Mesendoderm (in vitro differentiated cells): ENCODE measurements around the gene ELP5.

Experiments used
- DNase-seq: peaks from one replicate; pipeline ENCODE4 v3.0.0; 2013
- H2AK5ac ChIP-seq: 2 replicates; pipeline ENCODE4 v1.6.1; 2013; ENCODE audit warnings: low read length, inconsistent platforms
- H2BK120ac ChIP-seq: 2 replicates; pipeline ENCODE4 v1.6.1; 2013; ENCODE audit warnings: low read depth, mild to moderate bottlenecking, low read length, moderate library complexity, mixed read lengths
- H2BK15ac ChIP-seq: replicated peaks from 2 replicates; pipeline ENCODE4 v1.6.1; 2013; ENCODE audit warnings: low read depth, mild to moderate bottlenecking, moderate library complexity
- H2BK5ac ChIP-seq: 2 replicates; pipeline ENCODE4 v1.6.1; 2013; ENCODE audit warnings: low read length, inconsistent platforms
- H3K18ac ChIP-seq: 2 replicates; pipeline ENCODE4 v1.6.1; 2013; ENCODE audit warnings: mild to moderate bottlenecking, low read length, mixed read lengths
- H3K23ac ChIP-seq: one replicate; pipeline ENCODE4 v1.6.1; 2013; ENCODE audit warnings: low read length
- H3K27ac ChIP-seq: 2 replicates; pipeline ENCODE4 v1.5.1; 2013; ENCODE audit warnings: low read depth, mild to moderate bottlenecking, inconsistent platforms, low read length, moderate library complexity
- H3K27me3 ChIP-seq: 2 replicates; pipeline ENCODE4 v1.6.1; 2013; ENCODE audit warnings: low read length, control low read depth, mild to moderate bottlenecking, inconsistent platforms; ENCODE audit not compliant: insufficient read depth, poor library complexity
- H3K36me3 ChIP-seq: 2 replicates; pipeline ENCODE4 v1.6.1; 2013; ENCODE audit warnings: low read length, inconsistent platforms; ENCODE audit not compliant: control insufficient read depth, insufficient read depth
- H3K4ac ChIP-seq: one replicate; pipeline ENCODE4 v1.6.1; 2013; ENCODE audit warnings: low read depth, mild to moderate bottlenecking, low read length, moderate library complexity
- H3K4me1 ChIP-seq: 2 replicates; pipeline ENCODE4 v1.6.1; 2013; ENCODE audit warnings: low read depth, low read length, inconsistent platforms; ENCODE audit not compliant: control insufficient read depth
- H3K4me2 ChIP-seq: 2 replicates; pipeline ENCODE4 v1.6.1; 2013; ENCODE audit warnings: low read length
- H3K4me3 ChIP-seq: 2 replicates; pipeline ENCODE4 v1.5.1; 2013; ENCODE audit warnings: mild to moderate bottlenecking, low read length
- H3K56ac ChIP-seq: one replicate; pipeline ENCODE4 v1.6.1; 2013; ENCODE audit warnings: low read length
- H3K79me1 ChIP-seq: 2 replicates; pipeline ENCODE4 v1.6.1; 2013; ENCODE audit warnings: low read length, inconsistent platforms
- H3K79me2 ChIP-seq: 2 replicates; pipeline ENCODE4 v1.6.1; 2013; ENCODE audit warnings: mild to moderate bottlenecking, low read length; ENCODE audit not compliant: control insufficient read depth, insufficient read depth
- H3K9ac ChIP-seq: 2 replicates; pipeline ENCODE4 v1.6.1; 2013; ENCODE audit warnings: low read length, inconsistent platforms
- H4K5ac ChIP-seq: one replicate; pipeline ENCODE4 v1.6.1; 2013; ENCODE audit warnings: low read length
- H4K8ac ChIP-seq: one replicate; pipeline ENCODE4 v1.6.1; 2013; ENCODE audit warnings: low read depth, mild to moderate bottlenecking, control low read depth, low read length, moderate library complexity
- WGBS: extraction: QIAGEN DNeasy Blood & Tissue Kit; methylation state at CpG from one replicate; pipeline ENCODE4 v1.1.7; 2013; ENCODE audit warnings: low lambda C conversion rate, missing lambda C conversion rate; ENCODE audit not compliant: insufficient coverage; ENCODE audit errors: extremely low coverage; 5-methylcytosine and 5-hydroxymethylcytosine counted together

Gene ELP5

GRCh38 chr17:7285679-7286078, 33.7 kb downstream of the ELP5 start:
- H3K18ac ChIP-seq = no peak overlapping the region
- no peaks in the 10 kb centered on the region for H3K4me1 ChIP-seq
- H3K9ac ChIP-seq = no peak overlapping the region
- no peak overlapping the region for H3K27ac ChIP-seq
- no peak overlapping the region for H3K56ac ChIP-seq
- no CpG with 5 or more reads among the region's 12 CpGs for WGBS
- H3K23ac ChIP-seq = no peak overlapping the region
- no peak overlapping the region for H3K4me2 ChIP-seq
- no peaks in the 10 kb centered on the region for H3K79me1 ChIP-seq
- no peak for DNase-seq
- H3K36me3 ChIP-seq = no peaks in the 10 kb centered on the region
- H2BK120ac ChIP-seq = no peak overlapping the region
- no peak overlapping the region for H3K4ac ChIP-seq
- H3K27me3 ChIP-seq = no peaks in the 10 kb centered on the region
- no peak overlapping the region for H4K5ac ChIP-seq
- H2BK15ac ChIP-seq = no peak overlapping the region
- no peaks in the 10 kb centered on the region for H3K79me2 ChIP-seq
- no peak overlapping the region for H3K4me3 ChIP-seq
- H2AK5ac ChIP-seq = no peak overlapping the region
- no peak overlapping the region for H2BK5ac ChIP-seq
- no peak overlapping the region for H4K8ac ChIP-seq

- no peaks in the 10 kb centered on the region for H3K27me3 ChIP-seq
- no peak overlapping the region for H3K18ac ChIP-seq
- H2BK120ac ChIP-seq = no peak overlapping the region
- no peak overlapping the region for H3K4me3 ChIP-seq
- no peaks in the 10 kb centered on the region for H3K4me1 ChIP-seq
- H3K79me1 ChIP-seq = no peaks in the 10 kb centered on the region
- no peak overlapping the region for H4K5ac ChIP-seq
- no peak overlapping the region for H3K56ac ChIP-seq
- H3K23ac ChIP-seq = no peak overlapping the region
- no peak for DNase-seq
- H3K4me2 ChIP-seq = no peak overlapping the region
- H2AK5ac ChIP-seq = no peak overlapping the region
- H2BK15ac ChIP-seq = no peak overlapping the region
- H3K9ac ChIP-seq = no peak overlapping the region
- H3K79me2 ChIP-seq = no peaks in the 10 kb centered on the region
- WGBS = no CpG with 5 or more reads among the region's 18 CpGs
- no peak overlapping the region for H2BK5ac ChIP-seq
- no peak overlapping the region for H3K4ac ChIP-seq
- no peak overlapping the region for H3K27ac ChIP-seq
- no peaks in the 10 kb centered on the region for H3K36me3 ChIP-seq
- no peak overlapping the region for H4K8ac ChIP-seq
Observed at GRCh38 chr17:7289256-7290032, 37.4 kb downstream of the ELP5 start.

- no peak overlapping the region for H2BK15ac ChIP-seq
- no peak overlapping the region for H3K23ac ChIP-seq
- no peaks in the 10 kb centered on the region for H3K4me1 ChIP-seq
- no peak overlapping the region for H2BK120ac ChIP-seq
- H3K27ac ChIP-seq = no peak overlapping the region
- no peak overlapping the region for H4K8ac ChIP-seq
- no peaks in the 10 kb centered on the region for H3K79me1 ChIP-seq
- H2AK5ac ChIP-seq = no peak overlapping the region
- WGBS = no CpG with 5 or more reads among the region's 19 CpGs
- no peak overlapping the region for H3K56ac ChIP-seq
- DNase-seq = no peak
- H3K27me3 ChIP-seq = no peaks in the 10 kb centered on the region
- H3K4ac ChIP-seq = no peak overlapping the region
- H3K4me3 ChIP-seq = no peak overlapping the region
- no peak overlapping the region for H3K4me2 ChIP-seq
- H3K36me3 ChIP-seq = no peaks in the 10 kb centered on the region
- no peak overlapping the region for H3K9ac ChIP-seq
- H4K5ac ChIP-seq = no peak overlapping the region
- no peak overlapping the region for H3K18ac ChIP-seq
- H2BK5ac ChIP-seq = no peak overlapping the region
- H3K79me2 ChIP-seq = no peaks in the 10 kb centered on the region
Observed at GRCh38 chr17:7290166-7290565, 38.2 kb downstream of the ELP5 start.

GRCh38 chr17:7290685-7291084, 38.7 kb downstream of the ELP5 start:
- H2BK120ac ChIP-seq = no peak overlapping the region
- no peaks in the 10 kb centered on the region for H3K79me2 ChIP-seq
- no peak overlapping the region for H3K4me3 ChIP-seq
- H2BK15ac ChIP-seq = no peak overlapping the region
- no peaks in the 10 kb centered on the region for H3K79me1 ChIP-seq
- H3K18ac ChIP-seq = no peak overlapping the region
- H3K27me3 ChIP-seq = peaks cover under 1% of the 10 kb centered on the region
- no peak overlapping the region for H3K4me2 ChIP-seq
- no peak overlapping the region for H2AK5ac ChIP-seq
- no peak overlapping the region for H4K5ac ChIP-seq
- no peaks in the 10 kb centered on the region for H3K36me3 ChIP-seq
- no peak overlapping the region for H3K56ac ChIP-seq
- no peak overlapping the region for H2BK5ac ChIP-seq
- no peak for DNase-seq
- H3K4ac ChIP-seq = no peak overlapping the region
- H4K8ac ChIP-seq = no peak overlapping the region
- H3K9ac ChIP-seq = no peak overlapping the region
- no CpG with 5 or more reads among the region's 11 CpGs for WGBS
- no peak overlapping the region for H3K23ac ChIP-seq
- H3K27ac ChIP-seq = no peak overlapping the region
- no peaks in the 10 kb centered on the region for H3K4me1 ChIP-seq

GRCh38 chr17:7292194-7292593, 40.2 kb downstream of the ELP5 start:
- Histone ChIP-seq H3K56ac (no peak overlapping the region), H4K5ac (no peak overlapping the region), H2BK5ac (no peak overlapping the region), H2BK15ac (no peak overlapping the region), H3K79me2 (no peaks in the 10 kb centered on the region), H2BK120ac (no peak overlapping the region), H3K36me3 (no peaks in the 10 kb centered on the region), H3K9ac (no peak overlapping the region), H3K23ac (no peak overlapping the region), H2AK5ac (no peak overlapping the region), H3K27me3 (peaks cover 4% of the 10 kb centered on the region), H3K4me3 (no peak overlapping the region), H3K4me1 (no peaks in the 10 kb centered on the region), H3K18ac (no peak overlapping the region), H4K8ac (no peak overlapping the region), H3K27ac (no peak overlapping the region), H3K4ac (no peak overlapping the region), H3K79me1 (no peaks in the 10 kb centered on the region), H3K4me2 (no peak overlapping the region)
- no CpG with 5 or more reads among the region's 2 CpGs for WGBS
- DNase-seq = no peak

- Histone ChIP-seq H3K4me2 (no peak overlapping the region), H3K56ac (no peak overlapping the region), H2BK120ac (no peak overlapping the region), H3K4me1 (no peaks in the 10 kb centered on the region), H3K4ac (no peak overlapping the region), H3K18ac (no peak overlapping the region), H4K5ac (no peak overlapping the region), H2AK5ac (no peak overlapping the region), H3K9ac (no peak overlapping the region), H3K27ac (no peak overlapping the region), H3K36me3 (no peaks in the 10 kb centered on the region), H2BK5ac (no peak overlapping the region), H3K79me1 (no peaks in the 10 kb centered on the region), H3K27me3 (peaks cover 4% of the 10 kb centered on the region), H3K4me3 (no peak overlapping the region), H3K79me2 (no peaks in the 10 kb centered on the region), H2BK15ac (no peak overlapping the region), H4K8ac (no peak overlapping the region), H3K23ac (no peak overlapping the region)
- WGBS = no CpG with 5 or more reads among the region's 6 CpGs
- no peak for DNase-seq
Observed at GRCh38 chr17:7292729-7293128, 40.7 kb downstream of the ELP5 start.
